Globus pallidus (tissue), 1 donor: ENCODE data around the gene TCF12.

ENCODE experiments used
- DNase-seq: peaks from one replicate; pipeline ENCODE4 v3.0.0-alpha.2; 2015; ENCODE audit warnings: low spot score

Gene TCF12

GRCh38 chr15:57053470-57053869 lies 135.0 kb downstream of the TCF12 start:
- no peak for DNase-seq

- no peak for DNase-seq
Measured at GRCh38 chr15:57054204-57054750, 135.8 kb downstream of the TCF12 start.

GRCh38 chr15:57056357-57056756 lies 137.9 kb downstream of the TCF12 start:
- DNase-seq = no peak

GRCh38 chr15:57057134-57057930 lies 138.9 kb downstream of the TCF12 start:
- no peak for DNase-seq

GRCh38 chr15:57059026-57059660 lies 140.7 kb downstream of the TCF12 start:
- no peak for DNase-seq

- peak; percentile 92 for DNase-seq
Measured at GRCh38 chr15:57060799-57061198, 142.4 kb downstream of the TCF12 start.

- DNase-seq = no peak
Measured at GRCh38 chr15:57061281-57061680, 142.8 kb downstream of the TCF12 start.

GRCh38 chr15:57061696-57062095 lies 143.3 kb downstream of the TCF12 start:
- no peak for DNase-seq

- DNase-seq = no peak
Measured at GRCh38 chr15:57064033-57064432, 145.6 kb downstream of the TCF12 start.

GRCh38 chr15:57069423-57069822 lies 151.0 kb downstream of the TCF12 start:
- DNase-seq = no peak

- DNase-seq = no peak
Measured at GRCh38 chr15:57070674-57071073, 152.2 kb downstream of the TCF12 start.

GRCh38 chr15:57079446-57079845 lies 161.0 kb downstream of the TCF12 start:
- DNase-seq = peak; percentile 85

- DNase-seq = peak; percentile 72
Measured at GRCh38 chr15:57079931-57080620, 161.6 kb downstream of the TCF12 start.

GRCh38 chr15:57082054-57082728 lies 163.7 kb downstream of the TCF12 start:
- no peak for DNase-seq

GRCh38 chr15:57084192-57084591 lies 165.7 kb downstream of the TCF12 start:
- no peak for DNase-seq

GRCh38 chr15:57085267-57085666 lies 166.8 kb downstream of the TCF12 start:
- DNase-seq = no peak

GRCh38 chr15:57086857-57087427 lies 168.5 kb downstream of the TCF12 start:
- no peak for DNase-seq

GRCh38 chr15:57089815-57090495 lies 171.5 kb downstream of the TCF12 start:
- DNase-seq = no peak

GRCh38 chr15:57090496-57090859 lies 172.0 kb downstream of the TCF12 start:
- DNase-seq = no peak

- DNase-seq = no peak
Measured at GRCh38 chr15:57091636-57092035, 173.2 kb downstream of the TCF12 start.

GRCh38 chr15:57092252-57092651 lies 173.8 kb downstream of the TCF12 start:
- no peak for DNase-seq
